ENCODE measurements around the gene GNG2. TPM values are rescaled to one million over a fixed set of nuclear protein-coding genes. Genes with fewer than 3 reads are reported as not detected.

Gene GNG2
- total and polyA plus RNA-seq, 2 of the 8 experiments (the other 6 are each of a cell fraction or from before 2014, with no cell fraction given) = 8.2 to 17.9 TPM

DNA sequence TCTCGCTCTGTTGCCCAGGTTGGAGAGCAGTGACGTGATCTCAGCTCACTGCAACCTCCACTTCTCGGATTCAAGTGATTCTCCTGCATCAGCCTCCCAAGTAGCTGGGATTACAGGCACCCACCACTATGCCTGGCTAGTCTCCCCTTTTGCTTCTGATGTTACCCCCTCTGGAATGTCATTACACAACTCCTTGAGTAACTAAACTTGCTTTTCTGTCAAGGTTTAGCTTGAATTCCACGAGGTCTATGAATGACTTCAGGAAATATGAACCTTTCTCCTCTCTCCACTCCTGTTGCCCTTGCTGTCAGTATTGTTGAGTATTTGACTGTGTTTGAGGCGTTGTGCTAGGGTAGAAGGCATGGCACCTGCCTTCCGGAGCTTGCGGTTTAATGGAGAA lies 112.2 kb downstream of the GNG2 start (continued):
- TF ChIP-seq, protein P1, sequence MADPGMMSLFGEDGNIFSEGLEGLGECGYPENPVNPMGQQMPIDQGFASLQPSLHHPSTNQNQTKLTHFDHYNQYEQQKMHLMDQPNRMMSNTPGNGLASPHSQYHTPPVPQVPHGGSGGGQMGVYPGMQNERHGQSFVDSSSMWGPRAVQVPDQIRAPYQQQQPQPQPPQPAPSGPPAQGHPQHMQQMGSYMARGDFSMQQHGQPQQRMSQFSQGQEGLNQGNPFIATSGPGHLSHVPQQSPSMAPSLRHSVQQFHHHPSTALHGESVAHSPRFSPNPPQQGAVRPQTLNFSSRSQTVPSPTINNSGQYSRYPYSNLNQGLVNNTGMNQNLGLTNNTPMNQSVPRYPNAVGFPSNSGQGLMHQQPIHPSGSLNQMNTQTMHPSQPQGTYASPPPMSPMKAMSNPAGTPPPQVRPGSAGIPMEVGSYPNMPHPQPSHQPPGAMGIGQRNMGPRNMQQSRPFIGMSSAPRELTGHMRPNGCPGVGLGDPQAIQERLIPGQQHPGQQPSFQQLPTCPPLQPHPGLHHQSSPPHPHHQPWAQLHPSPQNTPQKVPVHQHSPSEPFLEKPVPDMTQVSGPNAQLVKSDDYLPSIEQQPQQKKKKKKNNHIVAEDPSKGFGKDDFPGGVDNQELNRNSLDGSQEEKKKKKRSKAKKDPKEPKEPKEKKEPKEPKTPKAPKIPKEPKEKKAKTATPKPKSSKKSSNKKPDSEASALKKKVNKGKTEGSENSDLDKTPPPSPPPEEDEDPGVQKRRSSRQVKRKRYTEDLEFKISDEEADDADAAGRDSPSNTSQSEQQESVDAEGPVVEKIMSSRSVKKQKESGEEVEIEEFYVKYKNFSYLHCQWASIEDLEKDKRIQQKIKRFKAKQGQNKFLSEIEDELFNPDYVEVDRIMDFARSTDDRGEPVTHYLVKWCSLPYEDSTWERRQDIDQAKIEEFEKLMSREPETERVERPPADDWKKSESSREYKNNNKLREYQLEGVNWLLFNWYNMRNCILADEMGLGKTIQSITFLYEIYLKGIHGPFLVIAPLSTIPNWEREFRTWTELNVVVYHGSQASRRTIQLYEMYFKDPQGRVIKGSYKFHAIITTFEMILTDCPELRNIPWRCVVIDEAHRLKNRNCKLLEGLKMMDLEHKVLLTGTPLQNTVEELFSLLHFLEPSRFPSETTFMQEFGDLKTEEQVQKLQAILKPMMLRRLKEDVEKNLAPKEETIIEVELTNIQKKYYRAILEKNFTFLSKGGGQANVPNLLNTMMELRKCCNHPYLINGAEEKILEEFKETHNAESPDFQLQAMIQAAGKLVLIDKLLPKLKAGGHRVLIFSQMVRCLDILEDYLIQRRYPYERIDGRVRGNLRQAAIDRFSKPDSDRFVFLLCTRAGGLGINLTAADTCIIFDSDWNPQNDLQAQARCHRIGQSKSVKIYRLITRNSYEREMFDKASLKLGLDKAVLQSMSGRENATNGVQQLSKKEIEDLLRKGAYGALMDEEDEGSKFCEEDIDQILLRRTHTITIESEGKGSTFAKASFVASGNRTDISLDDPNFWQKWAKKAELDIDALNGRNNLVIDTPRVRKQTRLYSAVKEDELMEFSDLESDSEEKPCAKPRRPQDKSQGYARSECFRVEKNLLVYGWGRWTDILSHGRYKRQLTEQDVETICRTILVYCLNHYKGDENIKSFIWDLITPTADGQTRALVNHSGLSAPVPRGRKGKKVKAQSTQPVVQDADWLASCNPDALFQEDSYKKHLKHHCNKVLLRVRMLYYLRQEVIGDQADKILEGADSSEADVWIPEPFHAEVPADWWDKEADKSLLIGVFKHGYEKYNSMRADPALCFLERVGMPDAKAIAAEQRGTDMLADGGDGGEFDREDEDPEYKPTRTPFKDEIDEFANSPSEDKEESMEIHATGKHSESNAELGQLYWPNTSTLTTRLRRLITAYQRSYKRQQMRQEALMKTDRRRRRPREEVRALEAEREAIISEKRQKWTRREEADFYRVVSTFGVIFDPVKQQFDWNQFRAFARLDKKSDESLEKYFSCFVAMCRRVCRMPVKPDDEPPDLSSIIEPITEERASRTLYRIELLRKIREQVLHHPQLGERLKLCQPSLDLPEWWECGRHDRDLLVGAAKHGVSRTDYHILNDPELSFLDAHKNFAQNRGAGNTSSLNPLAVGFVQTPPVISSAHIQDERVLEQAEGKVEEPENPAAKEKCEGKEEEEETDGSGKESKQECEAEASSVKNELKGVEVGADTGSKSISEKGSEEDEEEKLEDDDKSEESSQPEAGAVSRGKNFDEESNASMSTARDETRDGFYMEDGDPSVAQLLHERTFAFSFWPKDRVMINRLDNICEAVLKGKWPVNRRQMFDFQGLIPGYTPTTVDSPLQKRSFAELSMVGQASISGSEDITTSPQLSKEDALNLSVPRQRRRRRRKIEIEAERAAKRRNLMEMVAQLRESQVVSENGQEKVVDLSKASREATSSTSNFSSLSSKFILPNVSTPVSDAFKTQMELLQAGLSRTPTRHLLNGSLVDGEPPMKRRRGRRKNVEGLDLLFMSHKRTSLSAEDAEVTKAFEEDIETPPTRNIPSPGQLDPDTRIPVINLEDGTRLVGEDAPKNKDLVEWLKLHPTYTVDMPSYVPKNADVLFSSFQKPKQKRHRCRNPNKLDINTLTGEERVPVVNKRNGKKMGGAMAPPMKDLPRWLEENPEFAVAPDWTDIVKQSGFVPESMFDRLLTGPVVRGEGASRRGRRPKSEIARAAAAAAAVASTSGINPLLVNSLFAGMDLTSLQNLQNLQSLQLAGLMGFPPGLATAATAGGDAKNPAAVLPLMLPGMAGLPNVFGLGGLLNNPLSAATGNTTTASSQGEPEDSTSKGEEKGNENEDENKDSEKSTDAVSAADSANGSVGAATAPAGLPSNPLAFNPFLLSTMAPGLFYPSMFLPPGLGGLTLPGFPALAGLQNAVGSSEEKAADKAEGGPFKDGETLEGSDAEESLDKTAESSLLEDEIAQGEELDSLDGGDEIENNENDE (IDR thresholded peaks at IDR 0.05; ENCODE audit: insufficient replicate concordance, low read length) = no peak
- no peak for TF ChIP-seq JUN (IDR thresholded peaks at IDR 0.05; ENCODE audit: low read depth, low read length)
- TF ChIP-seq, protein P2, sequence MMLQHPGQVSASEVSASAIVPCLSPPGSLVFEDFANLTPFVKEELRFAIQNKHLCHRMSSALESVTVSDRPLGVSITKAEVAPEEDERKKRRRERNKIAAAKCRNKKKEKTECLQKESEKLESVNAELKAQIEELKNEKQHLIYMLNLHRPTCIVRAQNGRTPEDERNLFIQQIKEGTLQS (IDR thresholded peaks at IDR 0.05; ENCODE audit: insufficient read depth, low read depth, low read length) = no peak
- TF ChIP-seq MAFK (IDR thresholded peaks at IDR 0.05; ENCODE audit: low read depth, low read length) = no peak
- TF ChIP-seq SAP30 (IDR thresholded peaks at IDR 0.05; ENCODE audit: insufficient read depth, insufficient replicate concordance, low read length) = no peak
- TF ChIP-seq CBX8 (IDR thresholded peaks at IDR 0.05; ENCODE audit: borderline replicate concordance, low read depth, low read length) = no peak
- TF ChIP-seq TCF12 (IDR thresholded peaks at IDR 0.05; ENCODE audit: low read depth, low read length) = no peak
- no peak for TF ChIP-seq CBX5 (IDR thresholded peaks at IDR 0.05; ENCODE audit: low read depth, low read length)
- TF ChIP-seq PHF8 (conservative IDR thresholded peaks at IDR 0.05; ENCODE audit: low read depth, low read length) = no peak
- no peak for TF ChIP-seq CHD2 (IDR thresholded peaks at IDR 0.05; ENCODE audit: low read length)
- TF ChIP-seq EZH2 (IDR thresholded peaks at IDR 0.05; ENCODE audit: low read depth, low read length, severe bottlenecking) = no peak
